PFSK-1 (cell line): ENCODE results near the gene WDR1.

Experiments used
- FOXP2 ChIP-seq: optimal IDR thresholded peaks from 2 replicates; pipeline ENCODE3; 2011; ENCODE audit warnings: borderline replicate concordance, control low read depth, inconsistent platforms; ENCODE audit not compliant: insufficient read depth; ENCODE audit errors: extremely low read length, extremely low read depth
- POLR2AphosphoS5 ChIP-seq: IDR thresholded peaks from 2 replicates; pipeline ENCODE4 v1.6.1; 2012; ENCODE audit warnings: low read depth, mild to moderate bottlenecking, control low read depth, low read length, moderate library complexity
- SIN3A ChIP-seq: IDR thresholded peaks from 2 replicates; pipeline ENCODE4 v1.6.1; 2012; ENCODE audit warnings: mild to moderate bottlenecking, low read length, moderate library complexity, borderline replicate concordance; ENCODE audit not compliant: insufficient read depth
- TAF1 ChIP-seq: IDR thresholded peaks from 2 replicates; pipeline ENCODE4 v1.6.1; 2012; ENCODE audit warnings: low read length, control low read depth, borderline replicate concordance; ENCODE audit not compliant: insufficient read depth
- TF ChIP-seq, protein P1 (sequence below), 2 experiments: IDR thresholded peaks; 2 replicates each; pipeline versions ENCODE4 v1.6.1 to v1.8.0; 2011 to 2012; ENCODE audit warnings: low read depth in 2 of 2, low read length in 2 of 2, control low read depth in 1 of 2, inconsistent platforms in 1 of 2, mild to moderate bottlenecking in 1 of 2, moderate library complexity in 1 of 2; ENCODE audit not compliant: insufficient read depth in 1 of 2

The WDR1 gene

DNA sequence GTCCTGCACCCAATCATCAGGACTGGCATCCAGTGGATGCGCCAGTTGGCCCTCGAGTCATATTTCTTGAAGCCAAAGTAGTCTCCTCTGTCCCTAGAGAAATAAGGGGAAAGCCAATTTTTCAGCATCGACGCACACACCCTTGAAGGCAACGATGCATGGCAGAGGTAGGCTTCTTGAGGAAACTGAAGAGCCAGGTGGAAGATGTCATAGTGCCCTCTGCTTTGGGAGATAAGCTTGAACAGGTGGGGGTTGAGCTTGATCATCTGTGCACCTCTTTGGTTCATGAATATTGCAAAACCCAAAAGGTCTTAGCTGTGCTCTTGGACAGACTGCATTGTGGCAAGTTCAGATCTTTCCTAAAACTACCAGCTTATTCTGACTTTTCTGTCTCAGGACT is 34.6 kb upstream of the WDR1 start:
- TF ChIP-seq POLR2AphosphoS5 (no peak), TAF1 (no peak), FOXP2 (no peak), SIN3A (no peak)
- TF ChIP-seq, protein P1, sequence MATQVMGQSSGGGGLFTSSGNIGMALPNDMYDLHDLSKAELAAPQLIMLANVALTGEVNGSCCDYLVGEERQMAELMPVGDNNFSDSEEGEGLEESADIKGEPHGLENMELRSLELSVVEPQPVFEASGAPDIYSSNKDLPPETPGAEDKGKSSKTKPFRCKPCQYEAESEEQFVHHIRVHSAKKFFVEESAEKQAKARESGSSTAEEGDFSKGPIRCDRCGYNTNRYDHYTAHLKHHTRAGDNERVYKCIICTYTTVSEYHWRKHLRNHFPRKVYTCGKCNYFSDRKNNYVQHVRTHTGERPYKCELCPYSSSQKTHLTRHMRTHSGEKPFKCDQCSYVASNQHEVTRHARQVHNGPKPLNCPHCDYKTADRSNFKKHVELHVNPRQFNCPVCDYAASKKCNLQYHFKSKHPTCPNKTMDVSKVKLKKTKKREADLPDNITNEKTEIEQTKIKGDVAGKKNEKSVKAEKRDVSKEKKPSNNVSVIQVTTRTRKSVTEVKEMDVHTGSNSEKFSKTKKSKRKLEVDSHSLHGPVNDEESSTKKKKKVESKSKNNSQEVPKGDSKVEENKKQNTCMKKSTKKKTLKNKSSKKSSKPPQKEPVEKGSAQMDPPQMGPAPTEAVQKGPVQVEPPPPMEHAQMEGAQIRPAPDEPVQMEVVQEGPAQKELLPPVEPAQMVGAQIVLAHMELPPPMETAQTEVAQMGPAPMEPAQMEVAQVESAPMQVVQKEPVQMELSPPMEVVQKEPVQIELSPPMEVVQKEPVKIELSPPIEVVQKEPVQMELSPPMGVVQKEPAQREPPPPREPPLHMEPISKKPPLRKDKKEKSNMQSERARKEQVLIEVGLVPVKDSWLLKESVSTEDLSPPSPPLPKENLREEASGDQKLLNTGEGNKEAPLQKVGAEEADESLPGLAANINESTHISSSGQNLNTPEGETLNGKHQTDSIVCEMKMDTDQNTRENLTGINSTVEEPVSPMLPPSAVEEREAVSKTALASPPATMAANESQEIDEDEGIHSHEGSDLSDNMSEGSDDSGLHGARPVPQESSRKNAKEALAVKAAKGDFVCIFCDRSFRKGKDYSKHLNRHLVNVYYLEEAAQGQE (IDR thresholded peaks at IDR 0.05; ENCODE audit: insufficient read depth in 1 of 2, low read depth in 2 of 2, low read length in 2 of 2) = no peak

DNA sequence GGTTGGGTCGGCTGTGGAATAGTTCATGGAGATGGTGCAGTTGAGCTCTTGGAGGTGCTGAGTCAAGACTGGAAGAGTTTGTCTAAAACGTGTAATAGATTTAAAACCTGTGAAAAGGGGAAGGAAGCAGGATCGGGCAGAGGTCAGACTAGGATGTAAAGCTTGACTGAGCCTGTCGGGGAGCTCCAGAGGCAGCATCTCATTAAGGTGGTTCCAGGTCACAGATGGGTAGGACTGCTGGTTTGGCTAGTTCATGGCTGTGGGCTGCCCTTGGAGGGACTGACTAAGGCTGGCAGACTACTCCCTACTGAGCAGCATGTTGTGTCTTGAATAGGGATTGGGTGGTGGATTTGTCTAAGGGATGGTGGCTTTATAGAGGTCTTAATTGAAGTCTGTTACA is 28.4 kb upstream of the WDR1 start:
- TF ChIP-seq FOXP2 (no peak), SIN3A (no peak), POLR2AphosphoS5 (no peak), TAF1 (no peak)
- TF ChIP-seq, protein P1 (IDR thresholded peaks at IDR 0.05; ENCODE audit: insufficient read depth in 1 of 2, low read depth in 2 of 2, low read length in 2 of 2) = no peak

DNA sequence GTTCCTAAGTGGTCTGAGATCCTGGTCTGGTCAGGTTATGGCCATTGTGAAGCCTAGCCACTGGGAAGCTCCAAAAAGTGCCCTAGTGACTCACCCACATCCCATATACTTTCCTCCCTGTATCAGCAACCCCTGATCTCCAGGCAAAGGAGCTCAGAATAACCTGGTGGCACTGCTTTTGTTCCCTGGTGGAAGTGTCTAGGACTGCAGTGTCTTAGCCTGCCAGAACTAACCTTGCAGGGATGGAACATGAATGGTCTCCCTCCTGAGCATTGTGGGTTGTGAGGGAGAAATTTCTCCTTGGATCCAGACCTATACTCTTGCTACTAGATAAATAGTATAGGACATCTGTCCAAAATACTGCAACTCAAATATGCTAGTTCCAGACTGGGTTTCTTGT is 27.9 kb upstream of the WDR1 start:
- TF ChIP-seq FOXP2 (no peak), SIN3A (no peak), TAF1 (no peak), POLR2AphosphoS5 (no peak)
- TF ChIP-seq, protein P1 (IDR thresholded peaks at IDR 0.05; ENCODE audit: insufficient read depth in 1 of 2, low read depth in 2 of 2, low read length in 2 of 2) = no peak

DNA sequence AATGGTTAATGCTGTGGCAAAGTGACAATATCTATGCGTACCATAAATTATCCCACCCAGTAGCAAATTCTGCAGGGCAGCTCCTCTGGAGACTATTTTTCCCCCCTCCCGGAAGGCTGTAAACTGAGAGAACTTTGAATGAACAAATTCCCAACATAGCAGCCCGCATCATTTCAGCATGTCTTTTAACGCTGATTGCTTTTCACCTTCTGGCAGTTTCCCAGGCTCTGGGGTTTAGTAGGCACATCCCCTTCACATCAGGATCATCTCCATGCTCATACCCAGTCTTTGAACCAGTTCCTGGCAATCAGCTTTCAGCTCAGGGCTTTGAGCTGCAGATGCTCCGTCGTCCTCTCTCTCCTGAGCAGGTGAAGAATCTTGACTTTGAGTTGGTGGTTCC is 26.6 kb upstream of the WDR1 start:
- TF ChIP-seq POLR2AphosphoS5 = no peak
- TF ChIP-seq, protein P1 (IDR thresholded peaks at IDR 0.05; ENCODE audit: insufficient read depth in 1 of 2, low read depth in 2 of 2, low read length in 2 of 2) = no peak
- no peak for TF ChIP-seq TAF1
- no peak for TF ChIP-seq FOXP2
- TF ChIP-seq SIN3A = no peak
